Spinal cord (tissue), 10 donors: ENCODE measurements around the gene NCAPD3. TPM values are rescaled to one million over a fixed set of nuclear protein-coding genes. Genes with fewer than 3 reads are reported as not detected.
A peak's percentile ranks its signal among the peaks of the same experiment; 100 is the strongest.
"Not testable (repeated sequence)": the region's sequence is repeated elsewhere in the genome, so short reads cannot be mapped to it uniquely, and the experiment has no call there.

ENCODE experiments used
- DNase-seq, 6 donors: peaks; one replicate each; pipeline versions ENCODE4 v3.0.0 to v3.0.0-alpha.2; 2013 to 2015; ENCODE audit warnings: low spot score in 6 of 6, low read depth in 4 of 6
- H3K27ac ChIP-seq: one replicate; pipeline ENCODE4 v1.5.1; 2013; ENCODE audit warnings: low read depth, low read length, control low read depth
- H3K27me3 ChIP-seq: one replicate; pipeline ENCODE4 v1.6.1; 2013; ENCODE audit warnings: low read length; ENCODE audit not compliant: control insufficient read depth, insufficient read depth
- H3K36me3 ChIP-seq: one replicate; pipeline ENCODE4 v1.6.1; 2013; ENCODE audit warnings: low read length; ENCODE audit not compliant: control insufficient read depth, insufficient read depth
- H3K4me1 ChIP-seq: one replicate; pipeline ENCODE4 v1.6.1; 2013; ENCODE audit warnings: low read length; ENCODE audit not compliant: control insufficient read depth, insufficient read depth
- H3K4me3 ChIP-seq: one replicate; pipeline ENCODE4 v1.5.1; 2013; ENCODE audit warnings: low read depth, low read length, control low read depth
- H3K9me3 ChIP-seq: one replicate; pipeline ENCODE4 v1.6.1; 2013; ENCODE audit warnings: low read length; ENCODE audit not compliant: control insufficient read depth, insufficient read depth
- WGBS: methylation state at CpG from one replicate; pipeline ENCODE4 v1.1.5; 2013; ENCODE audit warnings: missing lambda C conversion rate; ENCODE audit not compliant: insufficient coverage; 5-methylcytosine and 5-hydroxymethylcytosine counted together
- polyA plus RNA-seq, 2 donors: library from polyadenylated mRNA; unstranded; fragments of 120-200 nt; gene quantifications; one replicate each; pipeline ENCODE4 v1.2.1, GENCODE V29; 2013; ENCODE audit not compliant: insufficient read length in 2 of 2
- total RNA-seq, 2 donors: library from RNA; depleted of rRNA in 1 of 2; stranded (reverse); fragments of 120-200 nt in 1 of 2; fragments of >200 nt in 1 of 2; gene quantifications; one replicate each; pipeline versions ENCODE4 v1.2.3 to v1.2.4, GENCODE V29; 2013 to 2014
- donor health status: healthy.

NCAPD3 gene
- total and polyA plus RNA-seq, 4 donors = 18.8 to 23.0 (median 21.8) TPM

DNA sequence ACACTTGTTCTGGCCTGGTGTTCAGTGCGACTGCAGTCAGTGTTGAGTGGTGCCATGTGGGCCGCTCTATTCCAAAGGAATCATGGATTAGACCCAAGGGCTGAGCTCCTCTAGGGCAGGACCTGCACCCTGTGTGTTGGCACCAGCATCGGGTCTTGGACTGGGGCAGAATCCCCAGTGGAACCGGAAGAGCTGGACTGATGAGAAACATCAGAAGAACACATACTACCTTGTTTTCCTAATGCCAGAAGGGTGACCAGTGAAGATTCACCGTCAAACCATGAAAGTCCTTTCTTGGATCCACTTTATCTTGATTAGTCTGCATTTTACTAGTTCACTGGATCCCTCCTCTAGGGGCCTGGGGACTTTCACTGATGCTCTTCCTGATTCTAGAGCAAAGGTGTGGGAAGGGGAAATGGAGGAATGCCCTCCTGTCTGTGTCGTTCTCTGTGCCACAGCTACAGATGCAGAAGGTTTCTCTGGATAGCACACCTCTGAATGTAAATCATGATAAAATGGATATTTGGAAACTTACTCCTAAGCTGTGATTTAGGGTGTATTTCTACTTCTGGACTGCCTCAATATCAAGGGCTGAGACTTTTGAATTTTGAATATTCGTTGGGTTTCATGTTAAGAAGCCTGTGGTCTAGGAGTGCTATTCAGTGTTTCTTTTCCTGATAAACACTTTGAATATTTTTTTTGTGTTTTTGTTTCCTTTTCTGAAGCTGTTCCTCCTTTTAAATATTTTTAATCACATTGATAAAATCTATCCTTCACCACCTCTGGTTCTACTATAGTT lies 41.4 kb upstream of the NCAPD3 start:
- Histone ChIP-seq H3K4me1 (no peaks in the 10 kb centered on the region), H3K27me3 (peaks cover 2% of the 10 kb centered on the region), H3K9me3 (no peaks in the 10 kb centered on the region), H3K27ac (no peak overlapping the region), H3K4me3 (no peak overlapping the region), H3K36me3 (peaks cover 29% of the 10 kb centered on the region)
- WGBS = 100% methylated on average over 5 of the region's 7 CpGs
- no peak for DNase-seq

- Histone ChIP-seq H3K4me3 (no peak overlapping the region), H3K27me3 (no peaks in the 10 kb centered on the region), H3K4me1 (no peaks in the 10 kb centered on the region), H3K36me3 (peaks cover 54% of the 10 kb centered on the region), H3K27ac (no peak overlapping the region), H3K9me3 (no peaks in the 10 kb centered on the region)
- peak in 1 of 6 donors; percentile 38 for DNase-seq
- WGBS = 90% methylated on average over 9 of the region's 14 CpGs
Measured at GRCh38 chr11:134261626-134262488, 38.1 kb upstream of the NCAPD3 start.

DNA sequence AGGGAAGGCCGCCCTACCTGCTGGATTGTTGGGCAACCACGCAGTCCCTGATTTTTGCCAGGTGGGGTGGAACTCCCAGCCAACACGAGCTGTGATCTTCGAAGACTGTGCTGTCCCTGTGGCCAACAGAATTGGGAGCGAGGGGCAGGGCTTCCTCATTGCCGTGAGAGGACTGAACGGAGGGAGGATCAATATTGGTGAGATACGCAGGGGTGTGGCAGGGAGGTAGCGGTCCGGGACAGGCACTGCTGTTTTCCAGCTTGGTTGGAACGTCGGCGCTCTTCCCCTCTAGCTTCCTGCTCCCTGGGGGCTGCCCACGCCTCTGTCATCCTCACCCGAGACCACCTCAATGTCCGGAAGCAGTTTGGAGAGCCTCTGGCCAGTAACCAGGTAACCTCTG lies 37.2 kb upstream of the NCAPD3 start:
- no peak for DNase-seq
- no peaks in the 10 kb centered on the region for H3K9me3 ChIP-seq
- peaks cover 54% of the 10 kb centered on the region for H3K36me3 ChIP-seq
- WGBS = 92% methylated on average over 16 of the region's 16 CpGs
- no peak overlapping the region for H3K4me3 ChIP-seq
- no peaks in the 10 kb centered on the region for H3K27me3 ChIP-seq
- no peak overlapping the region for H3K27ac ChIP-seq
- H3K4me1 ChIP-seq = no peaks in the 10 kb centered on the region

GRCh38 chr11:134260503-134260902 lies 36.7 kb upstream of the NCAPD3 start:
- H3K9me3 ChIP-seq = no peaks in the 10 kb centered on the region
- no peak for DNase-seq
- H3K36me3 ChIP-seq = peaks cover 54% of the 10 kb centered on the region
- no peaks in the 10 kb centered on the region for H3K4me1 ChIP-seq
- no peaks in the 10 kb centered on the region for H3K27me3 ChIP-seq
- no peak overlapping the region for H3K4me3 ChIP-seq
- H3K27ac ChIP-seq = no peak overlapping the region

- H3K4me1 ChIP-seq = no peaks in the 10 kb centered on the region
- H3K27me3 ChIP-seq = no peaks in the 10 kb centered on the region
- no peaks in the 10 kb centered on the region for H3K9me3 ChIP-seq
- no peak overlapping the region for H3K27ac ChIP-seq
- peaks cover 50% of the 10 kb centered on the region for H3K36me3 ChIP-seq
- DNase-seq = no peak
- WGBS = 96% methylated on average over 3 of the region's 4 CpGs
- no peak overlapping the region for H3K4me3 ChIP-seq
Measured at GRCh38 chr11:134258577-134258976, 34.8 kb upstream of the NCAPD3 start.

- WGBS = 93% methylated on average over 8 of the region's 11 CpGs
- Histone ChIP-seq H3K27ac (no peak overlapping the region), H3K27me3 (no peaks in the 10 kb centered on the region), H3K4me3 (no peak overlapping the region), H3K36me3 (peaks cover 40% of the 10 kb centered on the region), H3K9me3 (no peaks in the 10 kb centered on the region), H3K4me1 (no peaks in the 10 kb centered on the region)
- DNase-seq = no peak
Measured at GRCh38 chr11:134257101-134257500, 33.3 kb upstream of the NCAPD3 start.

GRCh38 chr11:134255184-134255561 lies 31.4 kb upstream of the NCAPD3 start:
- H3K27ac ChIP-seq, DNase-seq, H3K9me3 ChIP-seq, H3K4me3 ChIP-seq, H3K27me3 ChIP-seq, H3K4me1 ChIP-seq: not testable (repeated sequence)
- H3K36me3 ChIP-seq = peaks cover 25% of the 10 kb centered on the region
- 94% methylated on average over 5 of the region's 5 CpGs for WGBS

GRCh38 chr11:134254433-134255183 lies 30.8 kb upstream of the NCAPD3 start:
- 100% methylated on average over 2 of the region's 3 CpGs for WGBS
- Histone ChIP-seq H3K36me3 (peaks cover 30% of the 10 kb centered on the region), H3K27me3 (no peaks in the 10 kb centered on the region), H3K27ac (no peak overlapping the region), H3K9me3 (no peaks in the 10 kb centered on the region), H3K4me1 (no peaks in the 10 kb centered on the region), H3K4me3 (peak overlapping the region; percentile 75)
- DNase-seq = no peak

DNA sequence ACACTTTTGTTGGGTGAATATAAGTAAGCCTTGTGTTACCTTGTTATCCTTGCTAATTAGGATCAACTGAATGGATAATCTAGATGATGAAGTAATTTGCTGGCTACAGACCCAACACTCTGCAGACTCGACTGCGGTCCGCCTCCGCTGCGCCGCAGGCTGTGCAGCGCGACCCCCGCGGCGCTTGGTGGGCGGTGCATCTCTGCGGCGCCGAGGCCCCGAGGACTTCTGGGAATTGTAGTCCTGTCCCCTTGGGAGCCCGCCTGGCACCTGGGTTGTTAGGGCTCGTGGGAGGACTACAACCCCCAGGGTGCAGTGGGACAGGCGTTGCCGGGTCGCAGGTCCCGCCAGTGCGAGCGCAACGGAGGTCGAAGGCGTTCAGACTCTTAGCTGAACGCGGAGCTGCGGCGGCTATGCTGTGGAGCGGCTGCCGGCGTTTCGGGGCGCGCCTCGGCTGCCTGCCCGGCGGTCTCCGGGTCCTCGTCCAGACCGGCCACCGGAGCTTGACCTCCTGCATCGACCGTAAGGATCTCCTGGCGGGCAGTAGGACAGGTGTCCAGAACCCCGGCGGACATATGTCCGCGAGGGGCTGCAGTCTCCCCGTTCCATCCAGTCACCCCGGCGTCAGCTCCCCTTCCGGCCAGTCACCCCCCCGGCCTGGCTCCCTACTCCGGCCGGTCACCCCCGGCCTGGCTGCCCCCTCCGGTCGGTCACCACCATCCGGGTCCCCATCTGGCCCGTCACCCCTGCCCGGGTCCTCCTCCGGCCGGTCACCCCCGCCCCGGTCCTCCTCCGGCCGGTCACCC lies 29.6 kb upstream of the NCAPD3 start, which contains the start of the genes ACAD8 and THYN1:
Gene ACAD8 (plus strand): TSS at position 381 of the 806 bp plus-strand sequence. CDS start 33 bp downstream, at position 414.
Gene THYN1 (minus strand): TSS at position 165 of the 806 bp plus-strand sequence. CDS start 470 bp downstream, outside the sequence.
- Histone ChIP-seq H3K27me3 (no peaks in the 10 kb centered on the region), H3K27ac (peak within 1 kb of the TSS; percentile 83), H3K4me1 (no peaks in the 10 kb centered on the region), H3K4me3 (peak within 1 kb of the TSS; percentile 82), H3K36me3 (peaks cover 23% of the 10 kb centered on the region), H3K9me3 (no peaks in the 10 kb centered on the region)
- DNase-seq = peak; percentile 93 to 99 (median 96)
- under 1% methylated on average over 62 of the region's 70 CpGs for WGBS
